H9 (cell line): ENCODE data around the gene SHISA9. TPM values are rescaled to one million over a fixed set of nuclear protein-coding genes. Genes with fewer than 3 reads are reported as not detected.

ENCODE experiments used
- DNase-seq: peaks from one replicate; pipeline ENCODE4 v3.0.0-alpha.2; 2017
- H2AFZ ChIP-seq: one replicate; pipeline ENCODE4 v1.6.1; 2013; ENCODE audit warnings: mild to moderate bottlenecking, low read length, control low read depth, moderate library complexity
- H2AK5ac ChIP-seq: 2 replicates; pipeline ENCODE4 v1.6.1; 2013; ENCODE audit warnings: low read length, control low read depth, mixed read lengths; ENCODE audit not compliant: insufficient read length
- H2BK120ac ChIP-seq: one replicate; pipeline ENCODE4 v1.6.1; 2013; ENCODE audit warnings: low read depth, mild to moderate bottlenecking, low read length, control low read depth, inconsistent platforms; ENCODE audit not compliant: poor library complexity, severe bottlenecking
- H2BK12ac ChIP-seq: 2 replicates; pipeline ENCODE4 v1.6.1; 2013; ENCODE audit warnings: low read length, control low read depth, mixed read lengths, low read depth; ENCODE audit not compliant: insufficient read length
- H2BK15ac ChIP-seq: 2 replicates; pipeline ENCODE4 v1.6.1; 2013; ENCODE audit warnings: low read depth, low read length, control low read depth
- H2BK20ac ChIP-seq: one replicate; pipeline ENCODE4 v1.6.1; 2013; ENCODE audit warnings: low read depth, mild to moderate bottlenecking, low read length, control low read depth, inconsistent platforms; ENCODE audit not compliant: poor library complexity, severe bottlenecking
- H2BK5ac ChIP-seq: 2 replicates; pipeline ENCODE4 v1.6.1; 2013; ENCODE audit warnings: low read length, control low read depth, mixed read lengths; ENCODE audit not compliant: insufficient read length
- H3K14ac ChIP-seq: 2 replicates; pipeline ENCODE4 v1.6.1; 2013; ENCODE audit warnings: low read length, control low read depth; ENCODE audit not compliant: insufficient read depth
- H3K18ac ChIP-seq: 2 replicates; pipeline ENCODE4 v1.6.1; 2013; ENCODE audit warnings: low read depth, mild to moderate bottlenecking, mixed read lengths, low read length, control low read depth; ENCODE audit not compliant: insufficient read length
- H3K23ac ChIP-seq: 2 replicates; pipeline ENCODE4 v1.6.1; 2013; ENCODE audit warnings: low read length, control low read depth, mixed read lengths, low read depth; ENCODE audit not compliant: insufficient read length
- H3K23me2 ChIP-seq: 2 replicates; pipeline ENCODE4 v1.6.1; 2013; ENCODE audit warnings: low read depth, mild to moderate bottlenecking, mixed read lengths, low read length, control low read depth; ENCODE audit not compliant: insufficient read length, poor library complexity, severe bottlenecking
- H3K27ac ChIP-seq: 2 replicates; pipeline ENCODE4 v1.5.1; 2013; ENCODE audit warnings: low read length, control low read depth, mixed read lengths, low read depth; ENCODE audit not compliant: insufficient read length
- H3K27me3 ChIP-seq: 2 replicates; pipeline ENCODE4 v1.6.1; 2013; ENCODE audit warnings: low read length, control low read depth, inconsistent platforms; ENCODE audit not compliant: insufficient read depth
- H3K4ac ChIP-seq: 2 replicates; pipeline ENCODE4 v1.6.1; 2013; ENCODE audit warnings: low read depth, mild to moderate bottlenecking, control low read depth, inconsistent platforms, low read length, moderate library complexity
- H3K4me1 ChIP-seq: 2 replicates; pipeline ENCODE4 v1.6.1; 2013; ENCODE audit warnings: low read length, control low read depth, inconsistent platforms; ENCODE audit not compliant: insufficient read depth
- H3K4me2 ChIP-seq: 2 replicates; pipeline ENCODE4 v1.6.1; 2013; ENCODE audit warnings: low read length, control low read depth, mixed read lengths; ENCODE audit not compliant: insufficient read length, insufficient read depth
- H3K56ac ChIP-seq: 2 replicates; pipeline ENCODE4 v1.6.1; 2013; ENCODE audit warnings: low read depth, mild to moderate bottlenecking, mixed read lengths, low read length, control low read depth; ENCODE audit not compliant: insufficient read length
- H3K79me1 ChIP-seq: 2 replicates; pipeline ENCODE4 v1.6.1; 2013; ENCODE audit warnings: low read depth, mild to moderate bottlenecking, moderate library complexity, low read length, control low read depth, inconsistent platforms; ENCODE audit not compliant: insufficient read depth, poor library complexity, severe bottlenecking
- H3K79me2 ChIP-seq: 2 replicates; pipeline ENCODE4 v1.6.1; 2013; ENCODE audit warnings: low read length, control low read depth, inconsistent platforms; ENCODE audit not compliant: insufficient read depth
- H3K9ac ChIP-seq: 2 replicates; pipeline ENCODE4 v1.6.1; 2013; ENCODE audit warnings: low read length, control low read depth, mixed read lengths; ENCODE audit not compliant: insufficient read length; ENCODE audit errors: extremely low read depth
- H3K9me3 ChIP-seq: one replicate; pipeline ENCODE4 v1.6.1; 2013; ENCODE audit warnings: low read depth, low read length, inconsistent platforms; ENCODE audit not compliant: control insufficient read depth
- H3T11ph ChIP-seq: one replicate; pipeline ENCODE4 v1.6.1; 2013; ENCODE audit warnings: mild to moderate bottlenecking, low read length, control low read depth, inconsistent platforms
- H4K20me1 ChIP-seq: one replicate; pipeline ENCODE4 v1.6.1; 2013; ENCODE audit not compliant: control insufficient read depth, insufficient read length, insufficient read depth
- H4K5ac ChIP-seq: 2 replicates; pipeline ENCODE4 v1.6.1; 2013; ENCODE audit warnings: low read depth, mild to moderate bottlenecking, mixed read lengths, low read length, control low read depth; ENCODE audit not compliant: insufficient read length
- H4K8ac ChIP-seq: replicated peaks from 2 replicates; pipeline ENCODE4 v1.6.1; 2013; ENCODE audit warnings: low read length, control low read depth, mixed read lengths, low read depth; ENCODE audit not compliant: insufficient read length
- H4K91ac ChIP-seq: 2 replicates; pipeline ENCODE4 v1.6.1; 2013; ENCODE audit warnings: low read depth, mild to moderate bottlenecking, moderate library complexity, mixed read lengths, low read length, control low read depth; ENCODE audit not compliant: insufficient read length
- H3K27ac Mint-ChIP-seq, 3 experiments: 2 replicates in 2 of 3; 3 replicates in 1 of 3; pipeline ENCODE4 v1.8.0; 2020 to 2021; ENCODE audit warnings: mixed read lengths in 3 of 3, mild to moderate bottlenecking in 1 of 3, moderate library complexity in 1 of 3
- H3K27me3 Mint-ChIP-seq: 2 replicates; pipeline ENCODE4 v1.8.0; 2021; ENCODE audit warnings: low read depth, mild to moderate bottlenecking, moderate library complexity, mixed read lengths
- H3K36me3 Mint-ChIP-seq, 3 experiments: 2 replicates in 2 of 3; 3 replicates in 1 of 3; pipeline ENCODE4 v1.8.0; 2020 to 2021; ENCODE audit warnings: low read depth in 3 of 3, mixed read lengths in 3 of 3; ENCODE audit not compliant: insufficient read depth in 1 of 3
- H3K4me1 Mint-ChIP-seq, 2 experiments: 2 replicates each; pipeline ENCODE4 v1.8.0; 2020; ENCODE audit warnings: mixed read lengths in 2 of 2
- H3K4me3 Mint-ChIP-seq, 2 experiments: 2 replicates in 1 of 2; 3 replicates in 1 of 2; pipeline ENCODE4 v1.8.0; 2020 to 2021; ENCODE audit warnings: mild to moderate bottlenecking in 2 of 2, mixed read lengths in 2 of 2, moderate library complexity in 1 of 2
- H3K9me3 Mint-ChIP-seq, 2 experiments: 2 replicates in 1 of 2; 3 replicates in 1 of 2; pipeline ENCODE4 v1.8.0; 2020; ENCODE audit warnings: mild to moderate bottlenecking in 2 of 2, mixed read lengths in 2 of 2, moderate library complexity in 1 of 2
- WGBS: extraction: QIAGEN DNeasy Blood & Tissue Kit; methylation state at CpG from one replicate; pipeline ENCODE4 v1.1.7; 2013; ENCODE audit warnings: missing lambda C conversion rate, low lambda C conversion rate, mixed read lengths; ENCODE audit not compliant: insufficient read length; ENCODE audit errors: extremely low coverage; 5-methylcytosine and 5-hydroxymethylcytosine counted together
- total RNA-seq: library from RNA; stranded (reverse); gene quantifications from 2 replicates; pipeline ENCODE4 v1.2.1, GENCODE V29; 2021
- TF ChIP-seq, protein P1 (sequence below): fragments of 200-600 bp; sonication (generic); conservative IDR thresholded peaks from 3 replicates; pipeline ENCODE4 v1.8.0; 2021; ENCODE audit warnings: antibody characterized with exemption, mild to moderate bottlenecking

SHISA9 gene
- total RNA-seq, 1 experiment from 2014 or later: 7.0 TPM

DNA sequence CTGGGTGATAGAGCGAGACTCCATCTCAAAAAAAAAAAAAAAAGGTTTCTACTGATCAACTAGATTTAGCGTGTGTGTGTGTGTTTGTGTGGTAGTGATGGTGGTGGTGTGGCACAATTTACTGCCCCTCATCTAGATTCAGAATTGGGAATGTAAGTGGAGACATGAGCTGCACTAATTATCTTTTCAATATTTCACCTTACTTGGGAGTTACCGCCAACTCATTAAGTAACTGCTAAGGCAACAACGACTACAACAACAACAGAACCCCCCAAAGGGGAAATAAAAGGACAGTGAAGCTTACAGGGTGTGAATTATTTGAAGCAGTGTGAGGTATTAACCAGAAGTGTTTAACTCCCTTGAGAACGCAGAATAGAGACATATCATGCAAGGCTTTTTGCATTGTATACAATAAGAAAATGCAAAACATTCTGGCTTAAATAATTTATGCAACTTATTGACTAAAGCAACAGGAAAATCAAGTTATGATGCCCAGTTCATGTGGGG is 180.5 kb downstream of the SHISA9 start:
- H4K5ac ChIP-seq: no peak overlapping the region
- no peak overlapping the region for H2AK5ac ChIP-seq
- no peaks in the 10 kb centered on the region for H3K79me2 ChIP-seq
- no peak overlapping the region for H2BK15ac ChIP-seq
- peaks cover 5% of the 10 kb centered on the region; the same call in 1 of the 2 replicates for H3K4me1 ChIP-seq
- Mint-ChIP-seq H3K27ac (no peak overlapping the region; a peak in 1 of 7 replicates), H3K36me3 (peaks cover 0 to 3% (median 0%) of the 10 kb centered on the region in 3 experiments; a peak in 3 of 7 replicates), H3K27me3 (no peaks in the 10 kb centered on the region), H3K4me3 (no peak overlapping the region), H3K4me1 (peaks cover 14 to 22% of the 10 kb centered on the region in 2 experiments), H3K9me3 (peaks cover 0 to 3% of the 10 kb centered on the region in 2 experiments; a peak in 2 of 5 replicates)
- H3K14ac ChIP-seq: no peak overlapping the region
- TF ChIP-seq, protein P1, sequence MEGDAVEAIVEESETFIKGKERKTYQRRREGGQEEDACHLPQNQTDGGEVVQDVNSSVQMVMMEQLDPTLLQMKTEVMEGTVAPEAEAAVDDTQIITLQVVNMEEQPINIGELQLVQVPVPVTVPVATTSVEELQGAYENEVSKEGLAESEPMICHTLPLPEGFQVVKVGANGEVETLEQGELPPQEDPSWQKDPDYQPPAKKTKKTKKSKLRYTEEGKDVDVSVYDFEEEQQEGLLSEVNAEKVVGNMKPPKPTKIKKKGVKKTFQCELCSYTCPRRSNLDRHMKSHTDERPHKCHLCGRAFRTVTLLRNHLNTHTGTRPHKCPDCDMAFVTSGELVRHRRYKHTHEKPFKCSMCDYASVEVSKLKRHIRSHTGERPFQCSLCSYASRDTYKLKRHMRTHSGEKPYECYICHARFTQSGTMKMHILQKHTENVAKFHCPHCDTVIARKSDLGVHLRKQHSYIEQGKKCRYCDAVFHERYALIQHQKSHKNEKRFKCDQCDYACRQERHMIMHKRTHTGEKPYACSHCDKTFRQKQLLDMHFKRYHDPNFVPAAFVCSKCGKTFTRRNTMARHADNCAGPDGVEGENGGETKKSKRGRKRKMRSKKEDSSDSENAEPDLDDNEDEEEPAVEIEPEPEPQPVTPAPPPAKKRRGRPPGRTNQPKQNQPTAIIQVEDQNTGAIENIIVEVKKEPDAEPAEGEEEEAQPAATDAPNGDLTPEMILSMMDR: no peak
- H3K23me2 ChIP-seq: no peaks in the 10 kb centered on the region
- no peak for DNase-seq
- no peak overlapping the region for H2AFZ ChIP-seq
- no peak overlapping the region for H3K4me2 ChIP-seq
- no peak overlapping the region for H2BK5ac ChIP-seq
- H2BK12ac ChIP-seq: no peak overlapping the region
- WGBS: no CpG with 5 or more reads among the region's 5 CpGs
- H3K9me3 ChIP-seq: no peaks in the 10 kb centered on the region
- no peak overlapping the region for H3K56ac ChIP-seq
- H3K18ac ChIP-seq: no peak overlapping the region
- H3K79me1 ChIP-seq: no peaks in the 10 kb centered on the region
- H3K23ac ChIP-seq: no peak overlapping the region
- H4K91ac ChIP-seq: no peak overlapping the region
- no peak overlapping the region for H3K9ac ChIP-seq
- no peak overlapping the region for H3K4ac ChIP-seq
- no peaks in the 10 kb centered on the region for H4K20me1 ChIP-seq
- H2BK20ac ChIP-seq: no peak overlapping the region
- no peak overlapping the region for H4K8ac ChIP-seq
- no peaks in the 10 kb centered on the region for H3K27me3 ChIP-seq
- no peak overlapping the region for H3K27ac ChIP-seq
- H2BK120ac ChIP-seq: no peak overlapping the region
- no peak overlapping the region for H3T11ph ChIP-seq
